Stomach (tissue), 4 donors: ENCODE results near the gene C7orf33.

Experiments
- CTCF ChIP-seq, 7 experiments: fragments of 450-650 bp in 4 of 7; fragments of 200-600 bp in 3 of 7; sonication (generic) in 3 of 7; IDR thresholded peaks; one replicate each; pipeline ENCODE4 v1.5.1; 2016 to 2019; ENCODE audit warnings: antibody characterized with exemption in 7 of 7, control low read depth in 2 of 7, mild to moderate bottlenecking in 1 of 7
- EP300 ChIP-seq: sonication (generic); formaldehyde crosslinking; IDR thresholded peaks from one replicate; pipeline ENCODE4 v1.6.1; 2017; ENCODE audit warnings: antibody characterized with exemption
- POLR2A ChIP-seq, 4 donors: fragments of 450-650 bp; IDR thresholded peaks; one replicate each; pipeline ENCODE4 v1.6.1; 2016; ENCODE audit warnings: antibody characterized with exemption in 4 of 4, control low read depth in 2 of 4, mild to moderate bottlenecking in 1 of 4, moderate library complexity in 1 of 4
- POLR2AphosphoS5 ChIP-seq, 3 donors: sonication (generic); formaldehyde crosslinking; IDR thresholded peaks; one replicate each; pipeline ENCODE4 v1.6.1; 2016; ENCODE audit warnings: antibody characterized with exemption in 3 of 3

DNA sequence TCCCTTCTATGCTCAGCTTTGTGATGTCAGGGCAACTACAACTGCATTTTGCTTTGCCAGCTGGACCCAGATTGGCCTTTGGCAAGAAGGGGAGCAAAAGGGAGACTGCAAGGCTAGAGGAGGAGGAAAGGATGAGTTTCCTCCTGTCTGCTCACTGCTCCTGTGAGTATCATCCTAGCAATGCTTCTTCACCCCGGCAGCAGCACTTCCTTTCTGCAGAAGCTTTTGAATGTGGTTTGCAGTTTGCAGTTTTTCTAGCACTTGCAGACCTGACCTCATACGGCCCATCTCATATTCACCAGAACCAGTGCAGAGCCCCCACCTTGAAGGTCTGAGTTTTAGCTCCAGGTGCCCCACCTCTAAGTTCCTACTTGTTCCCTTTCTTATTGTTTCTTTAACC lies 14.8 kb downstream of the C7orf33 start:
- TF ChIP-seq EP300: no peak
- TF ChIP-seq CTCF (IDR thresholded peaks at IDR 0.05): no peak
- TF ChIP-seq POLR2AphosphoS5 (IDR thresholded peaks at IDR 0.05): no peak
- TF ChIP-seq POLR2A (IDR thresholded peaks at IDR 0.05): no peak
